Measurements from ENCODE around the gene XPNPEP1. TPM values are rescaled to one million over a fixed set of nuclear protein-coding genes. Genes with fewer than 3 reads are reported as not detected.

Gene XPNPEP1
- total RNA-seq, 4 donors from 2014 or later = 41.0 to 188 (median 92.0) TPM

- H3K4me3 ChIP-seq = no peak overlapping the region
- H3K36me3 ChIP-seq = no peaks in the 10 kb centered on the region
- H3K9me3 ChIP-seq = no peaks in the 10 kb centered on the region
- H3K4me1 ChIP-seq = peaks cover 0 to 9% of the 10 kb centered on the region in 2 donors
- intact Hi-C loops (cut with DNase I; ENCODE audit: low total_unique reads) = no loop called here
- no peak overlapping the region for H3K27ac ChIP-seq
- TF ChIP-seq, protein P1, sequence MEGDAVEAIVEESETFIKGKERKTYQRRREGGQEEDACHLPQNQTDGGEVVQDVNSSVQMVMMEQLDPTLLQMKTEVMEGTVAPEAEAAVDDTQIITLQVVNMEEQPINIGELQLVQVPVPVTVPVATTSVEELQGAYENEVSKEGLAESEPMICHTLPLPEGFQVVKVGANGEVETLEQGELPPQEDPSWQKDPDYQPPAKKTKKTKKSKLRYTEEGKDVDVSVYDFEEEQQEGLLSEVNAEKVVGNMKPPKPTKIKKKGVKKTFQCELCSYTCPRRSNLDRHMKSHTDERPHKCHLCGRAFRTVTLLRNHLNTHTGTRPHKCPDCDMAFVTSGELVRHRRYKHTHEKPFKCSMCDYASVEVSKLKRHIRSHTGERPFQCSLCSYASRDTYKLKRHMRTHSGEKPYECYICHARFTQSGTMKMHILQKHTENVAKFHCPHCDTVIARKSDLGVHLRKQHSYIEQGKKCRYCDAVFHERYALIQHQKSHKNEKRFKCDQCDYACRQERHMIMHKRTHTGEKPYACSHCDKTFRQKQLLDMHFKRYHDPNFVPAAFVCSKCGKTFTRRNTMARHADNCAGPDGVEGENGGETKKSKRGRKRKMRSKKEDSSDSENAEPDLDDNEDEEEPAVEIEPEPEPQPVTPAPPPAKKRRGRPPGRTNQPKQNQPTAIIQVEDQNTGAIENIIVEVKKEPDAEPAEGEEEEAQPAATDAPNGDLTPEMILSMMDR (IDR thresholded peaks at IDR 0.05) = no peak
- no peak for TF ChIP-seq POLR2A (IDR thresholded peaks at IDR 0.05)
- no peaks in the 10 kb centered on the region for H3K27me3 ChIP-seq
- DNase-seq = no peak
Measured at GRCh38 chr10:109913306-109913892, 9.9 kb downstream of the XPNPEP1 start.

DNA sequence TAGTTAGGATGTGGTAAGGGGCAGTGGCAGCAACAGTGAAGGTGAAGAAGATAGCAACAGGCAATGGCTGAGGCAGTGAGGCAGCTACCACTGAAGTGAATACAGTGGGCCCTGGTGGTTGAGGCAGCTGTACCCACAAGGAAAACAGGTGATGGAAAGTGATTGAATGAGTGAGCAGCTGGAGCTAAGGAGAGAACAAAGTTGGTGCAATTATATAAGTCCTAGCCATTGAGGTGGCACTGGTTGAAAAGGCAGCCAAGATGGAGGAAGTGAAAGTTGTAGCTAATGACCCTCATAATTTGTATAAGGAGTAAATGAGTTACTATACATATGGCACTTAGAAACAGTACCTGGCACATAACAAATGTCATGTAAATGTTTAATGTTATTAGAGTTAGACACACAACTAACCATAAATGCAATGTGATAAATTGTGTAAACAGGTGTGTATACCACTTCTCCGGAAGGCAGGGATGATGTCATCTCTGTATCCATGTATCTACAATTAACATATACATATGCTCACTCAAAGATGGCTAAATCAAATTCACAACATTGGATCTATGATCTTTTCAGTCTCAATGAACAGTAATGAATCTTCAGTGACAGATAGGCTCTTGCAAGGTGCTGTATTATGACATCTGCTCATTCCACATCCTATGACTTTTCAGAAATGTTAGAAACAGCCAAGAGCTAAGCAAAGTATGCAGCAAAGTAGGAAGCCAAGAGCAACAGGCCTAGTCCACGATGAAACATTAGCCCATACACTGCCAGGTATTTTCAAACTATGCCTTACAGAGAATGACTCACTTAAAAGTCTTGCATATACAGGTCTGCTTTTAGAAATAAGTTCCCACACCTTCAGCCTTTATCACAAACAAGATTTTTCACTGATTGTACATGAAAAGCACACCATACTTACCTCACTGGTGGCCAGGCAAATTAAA lies 10.7 kb downstream of the XPNPEP1 start:
- no peak overlapping the region for H3K27ac ChIP-seq
- peaks cover 0 to 9% of the 10 kb centered on the region in 2 donors for H3K4me1 ChIP-seq
- H3K36me3 ChIP-seq = no peaks in the 10 kb centered on the region
- no peaks in the 10 kb centered on the region for H3K27me3 ChIP-seq
- no peak for DNase-seq
- TF ChIP-seq, protein P1 (IDR thresholded peaks at IDR 0.05) = no peak
- no peak for TF ChIP-seq POLR2A (IDR thresholded peaks at IDR 0.05)
- no peaks in the 10 kb centered on the region for H3K9me3 ChIP-seq
- intact Hi-C loops (cut with DNase I; ENCODE audit: low total_unique reads) = no loop called here
- H3K4me3 ChIP-seq = no peak overlapping the region

DNA sequence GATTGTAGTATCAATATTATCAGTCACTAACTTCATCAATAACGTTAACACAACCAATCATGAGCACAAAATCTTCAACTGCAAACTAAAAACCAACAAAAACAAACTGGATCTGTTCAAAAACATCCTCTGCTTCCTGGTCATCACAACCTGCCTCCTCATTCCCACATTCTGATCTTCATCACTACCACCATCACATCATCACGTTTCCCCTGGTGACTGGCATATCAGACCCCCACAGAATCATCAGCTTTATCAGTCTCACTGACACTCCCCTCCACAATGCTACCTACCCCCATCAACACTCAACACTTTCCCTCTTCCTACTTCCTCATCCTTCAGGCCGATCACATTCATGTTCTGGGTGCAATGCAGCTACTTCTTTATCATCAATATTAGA lies 11.4 kb downstream of the XPNPEP1 start:
- H3K4me3 ChIP-seq = no peak overlapping the region
- no peaks in the 10 kb centered on the region for H3K27me3 ChIP-seq
- no peaks in the 10 kb centered on the region for H3K9me3 ChIP-seq
- no peak overlapping the region for H3K27ac ChIP-seq
- DNase-seq = no peak
- peaks cover 0 to 9% of the 10 kb centered on the region in 2 donors for H3K4me1 ChIP-seq
- TF ChIP-seq POLR2A (IDR thresholded peaks at IDR 0.05) = no peak
- TF ChIP-seq, protein P1 (IDR thresholded peaks at IDR 0.05) = no peak
- intact Hi-C loops (cut with DNase I; ENCODE audit: low total_unique reads) = no loop called here
- H3K36me3 ChIP-seq = no peaks in the 10 kb centered on the region

GRCh38 chr10:109906316-109906715 lies 17.0 kb downstream of the XPNPEP1 start:
- Histone ChIP-seq H3K36me3 (no peaks in the 10 kb centered on the region), H3K27ac (no peak overlapping the region), H3K4me3 (no peak overlapping the region), H3K27me3 (no peaks in the 10 kb centered on the region), H3K9me3 (no peaks in the 10 kb centered on the region), H3K4me1 (no peaks in the 10 kb centered on the region)
- intact Hi-C loops (cut with DNase I; ENCODE audit: low total_unique reads) = no loop called here
- TF ChIP-seq POLR2A (IDR thresholded peaks at IDR 0.05) = no peak
- TF ChIP-seq, protein P1 (IDR thresholded peaks at IDR 0.05) = no peak
- DNase-seq = no peak

DNA sequence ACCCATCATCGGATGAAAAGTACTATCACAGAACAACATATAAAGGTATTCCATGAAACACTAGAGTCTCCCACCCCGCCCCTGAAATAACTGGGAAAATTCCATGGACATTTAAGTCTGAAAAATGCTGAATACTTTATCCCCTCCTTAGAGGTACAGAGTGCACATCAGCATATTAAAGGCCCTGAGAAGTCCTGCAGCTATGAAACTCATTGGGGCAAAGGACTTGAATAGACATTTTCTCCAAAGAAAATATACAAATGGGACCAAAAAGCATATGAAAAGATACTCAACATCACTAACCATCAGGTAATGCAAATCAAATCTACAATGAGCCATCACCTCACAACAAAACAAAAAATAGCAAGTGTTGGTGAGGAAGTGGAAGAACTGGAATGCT lies 18.9 kb downstream of the XPNPEP1 start:
- TF ChIP-seq POLR2A (IDR thresholded peaks at IDR 0.05) = no peak
- TF ChIP-seq, protein P1 (IDR thresholded peaks at IDR 0.05) = no peak
- Histone ChIP-seq H3K27ac (no peak overlapping the region), H3K4me3 (no peak overlapping the region), H3K4me1 (no peaks in the 10 kb centered on the region), H3K27me3 (no peaks in the 10 kb centered on the region), H3K36me3 (no peaks in the 10 kb centered on the region), H3K9me3 (no peaks in the 10 kb centered on the region)
- intact Hi-C loops (cut with DNase I; ENCODE audit: low total_unique reads) = no loop called here
- no peak for DNase-seq
